ENCODE measurements around the gene ZCCHC10. TPM values are rescaled to one million over a fixed set of nuclear protein-coding genes. Genes with fewer than 3 reads are reported as not detected.

Gene ZCCHC10
- polyA plus RNA-seq (2012; ENCODE audit: insufficient read depth, insufficient read length), result 55.2 TPM

- peak; percentile 90 for DNase-seq (ENCODE audit: low read depth, low spot score)
- H3K4me3 ChIP-seq (ENCODE audit: low read length), result peak within 1 kb of the TSS; percentile 98
Observed at GRCh38 chr5:133025804-133026663, at the start of gene ZCCHC10. Gene ZCCHC10, minus strand, starts transcription at chr5:133026549. Its CDS starts 12 bp downstream, at chr5:133026537.

GRCh38 chr5:133075572-133076536, 49.5 kb upstream of the ZCCHC10 start:
- DNase-seq (ENCODE audit: low read depth, low spot score), result no peak
- H3K4me3 ChIP-seq (ENCODE audit: low read length), result no peak overlapping the region

GRCh38 chr5:133072021-133072420, 45.7 kb upstream of the ZCCHC10 start:
- no peak overlapping the region for H3K4me3 ChIP-seq (ENCODE audit: low read length)

GRCh38 chr5:133066045-133066444, 39.7 kb upstream of the ZCCHC10 start:
- no peak overlapping the region for H3K4me3 ChIP-seq (ENCODE audit: low read length)
- no peak for DNase-seq (ENCODE audit: low read depth, low spot score)

More at GRCh38 chr5:133072021-133072420, 45.7 kb upstream of the ZCCHC10 start:
- no peak for DNase-seq (ENCODE audit: low read depth, low spot score)

- no peak overlapping the region for H3K4me3 ChIP-seq (ENCODE audit: low read length)
- no peak for DNase-seq (ENCODE audit: low read depth, low spot score)
Observed at GRCh38 chr5:133065471-133065870, 39.1 kb upstream of the ZCCHC10 start.

- no peak for DNase-seq (ENCODE audit: low read depth, low spot score)
Observed at GRCh38 chr5:133063965-133064364, 37.6 kb upstream of the ZCCHC10 start.

GRCh38 chr5:133062276-133062675, 35.9 kb upstream of the ZCCHC10 start:
- peak; percentile 35 for DNase-seq (ENCODE audit: low read depth, low spot score)
- H3K4me3 ChIP-seq (ENCODE audit: low read length), result no peak overlapping the region

More at GRCh38 chr5:133063965-133064364, 37.6 kb upstream of the ZCCHC10 start:
- H3K4me3 ChIP-seq (ENCODE audit: low read length), result no peak overlapping the region

GRCh38 chr5:133059621-133060020, 33.3 kb upstream of the ZCCHC10 start:
- DNase-seq (ENCODE audit: low read depth, low spot score), result no peak
- no peak overlapping the region for H3K4me3 ChIP-seq (ENCODE audit: low read length)

- no peak overlapping the region for H3K4me3 ChIP-seq (ENCODE audit: low read length)
Observed at GRCh38 chr5:133056891-133057290, 30.5 kb upstream of the ZCCHC10 start.

GRCh38 chr5:133054697-133055471, 28.5 kb upstream of the ZCCHC10 start:
- no peak overlapping the region for H3K4me3 ChIP-seq (ENCODE audit: low read length)

More at GRCh38 chr5:133056891-133057290, 30.5 kb upstream of the ZCCHC10 start:
- DNase-seq (ENCODE audit: low read depth, low spot score), result no peak

GRCh38 chr5:133053448-133053847, 27.1 kb upstream of the ZCCHC10 start:
- DNase-seq (ENCODE audit: low read depth, low spot score), result no peak
- H3K4me3 ChIP-seq (ENCODE audit: low read length), result peak overlapping the region; percentile 99

More at GRCh38 chr5:133054697-133055471, 28.5 kb upstream of the ZCCHC10 start:
- no peak for DNase-seq (ENCODE audit: low read depth, low spot score)

- peak overlapping the region; percentile 99 for H3K4me3 ChIP-seq (ENCODE audit: low read length)
- no peak for DNase-seq (ENCODE audit: low read depth, low spot score)
Observed at GRCh38 chr5:133052317-133053175, 26.2 kb upstream of the ZCCHC10 start.

- H3K4me3 ChIP-seq (ENCODE audit: low read length), result peak within 1 kb of the TSS; percentile 99
- peak; percentile 99 for DNase-seq (ENCODE audit: low read depth, low spot score)
Observed at GRCh38 chr5:133051542-133052316, 25.4 kb upstream of the ZCCHC10 start, which contains the start of gene HSPA4. Gene HSPA4, plus strand, starts transcription at chr5:133052013. Its CDS starts 238 bp downstream, at chr5:133052251.

GRCh38 chr5:133051061-133051541, 24.8 kb upstream of the ZCCHC10 start:
- no peak for DNase-seq (ENCODE audit: low read depth, low spot score)
- peak overlapping the region; percentile 99 for H3K4me3 ChIP-seq (ENCODE audit: low read length)

GRCh38 chr5:133050521-133050920, 24.2 kb upstream of the ZCCHC10 start:
- DNase-seq (ENCODE audit: low read depth, low spot score), result no peak
- peak overlapping the region; percentile 99 for H3K4me3 ChIP-seq (ENCODE audit: low read length)

GRCh38 chr5:133049726-133050048, 23.3 kb upstream of the ZCCHC10 start:
- no peak overlapping the region for H3K4me3 ChIP-seq (ENCODE audit: low read length)

More at GRCh38 chr5:133049726-133050048, 23.3 kb upstream of the ZCCHC10 start:
- no peak for DNase-seq (ENCODE audit: low read depth, low spot score)

All from Jurkat, Clone E6-1 (cell line).